NCI-H2171 (cell line): Measurements from ENCODE around the gene PPL.
"Not testable (repeated sequence)": the region's sequence is repeated elsewhere in the genome, so short reads cannot be mapped to it uniquely, and the experiment has no call there.

Experiments used
- DNase-seq: peaks from one replicate; lab custom pipeline; 2025; lab: John Stamatoyannopoulos, UW

The PPL gene

DNA sequence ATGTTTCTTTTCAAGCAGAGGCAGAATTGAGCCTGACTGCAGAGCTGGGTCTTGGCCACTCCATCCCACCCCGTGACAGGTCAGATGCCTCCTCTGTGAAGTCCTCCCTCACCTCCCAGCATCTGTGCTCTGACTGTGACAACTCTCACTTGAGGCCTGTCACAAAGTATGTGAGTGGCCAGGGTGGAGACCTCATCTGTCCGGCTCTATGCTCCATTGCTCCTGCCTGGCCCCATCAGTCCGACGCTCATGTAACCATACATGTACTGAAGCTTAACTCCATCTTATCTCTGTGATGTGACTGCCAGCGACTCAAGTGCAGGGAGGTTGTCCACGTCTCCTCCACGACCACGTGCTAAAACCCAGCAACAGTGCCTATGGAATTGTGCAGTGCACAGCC lies 3.5 kb downstream of the PPL start:
- DNase-seq, result no peak

DNA sequence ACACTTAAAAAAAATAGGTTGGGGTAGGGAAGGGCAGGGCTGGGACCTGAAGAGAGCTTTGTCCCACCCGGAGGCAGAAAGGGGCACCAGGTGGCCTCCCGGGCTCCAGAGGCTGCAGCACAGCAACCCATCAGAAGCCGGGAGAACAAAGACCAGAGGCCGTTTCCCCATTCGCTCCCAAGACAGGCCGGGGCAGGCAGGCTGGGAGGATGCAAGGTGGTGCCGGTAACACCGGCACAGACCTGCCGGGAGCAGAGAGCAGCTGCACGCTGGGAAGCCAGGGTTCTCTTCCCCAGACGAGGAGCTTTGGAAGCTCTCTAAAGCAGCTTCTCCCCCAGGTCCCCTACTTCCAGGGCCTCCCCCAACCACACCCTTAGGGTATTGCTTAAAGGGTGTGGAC lies 5.6 kb downstream of the PPL start:
- no peak for DNase-seq

DNA sequence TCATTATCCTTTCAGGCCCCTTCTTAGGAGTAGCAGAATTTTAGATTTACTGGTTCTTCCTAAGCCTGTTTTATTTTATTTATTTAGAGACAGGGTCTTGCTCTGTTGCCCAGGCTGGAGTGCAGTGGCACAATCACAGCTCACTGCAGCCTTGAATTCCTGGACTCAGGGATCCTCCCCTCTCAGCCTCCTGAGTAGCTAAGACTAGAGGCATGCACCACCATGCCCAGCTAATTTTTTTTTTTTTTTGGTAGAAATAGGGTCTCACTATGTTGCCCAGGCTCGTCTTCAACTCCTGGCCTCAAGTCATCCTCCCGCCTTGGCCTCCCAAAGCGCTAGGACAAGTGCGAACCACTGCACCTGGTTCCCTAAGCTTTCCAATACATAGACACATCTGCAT lies 7.3 kb downstream of the PPL start:
- not testable (repeated sequence) for DNase-seq

DNA sequence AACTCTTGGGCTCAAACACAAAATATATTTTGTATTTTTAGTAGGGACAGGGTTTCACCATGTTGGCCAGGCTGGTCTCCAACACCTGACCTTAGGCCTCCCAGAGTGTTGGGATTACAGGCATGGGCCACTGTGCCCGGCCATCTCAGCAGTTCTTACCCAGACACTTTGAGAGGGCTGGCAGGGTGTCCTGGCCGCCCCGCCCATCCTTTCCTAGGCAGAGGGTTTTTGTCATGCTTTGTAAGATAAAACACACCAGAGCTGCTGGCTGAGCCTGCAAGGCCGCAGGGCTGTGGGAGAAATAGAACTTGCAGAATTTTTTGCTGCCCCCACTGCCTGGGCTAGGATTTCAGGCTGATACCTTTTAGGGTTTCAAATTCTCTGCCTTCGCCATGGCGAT lies 8.7 kb downstream of the PPL start:
- DNase-seq, result no peak

DNA sequence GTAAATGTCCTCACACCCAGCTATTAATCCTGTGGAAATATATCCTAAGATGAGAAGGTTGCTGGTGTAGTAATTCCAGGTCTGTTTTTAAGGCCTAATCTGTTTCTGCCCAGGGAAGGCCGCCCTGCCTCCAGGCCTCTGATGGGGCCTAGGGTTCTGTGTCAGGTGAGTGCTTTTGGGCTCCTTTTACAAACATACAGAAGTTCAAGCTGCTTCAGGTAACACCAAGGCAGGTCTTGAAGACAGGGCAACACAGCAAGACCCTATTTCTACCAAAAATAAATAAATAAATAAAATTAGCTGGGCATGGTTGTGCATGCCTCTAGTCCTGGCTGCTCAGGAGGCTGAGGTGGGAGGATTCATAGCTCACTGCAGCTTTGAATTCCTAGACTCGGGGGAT lies 9.3 kb downstream of the PPL start:
- no peak for DNase-seq

DNA sequence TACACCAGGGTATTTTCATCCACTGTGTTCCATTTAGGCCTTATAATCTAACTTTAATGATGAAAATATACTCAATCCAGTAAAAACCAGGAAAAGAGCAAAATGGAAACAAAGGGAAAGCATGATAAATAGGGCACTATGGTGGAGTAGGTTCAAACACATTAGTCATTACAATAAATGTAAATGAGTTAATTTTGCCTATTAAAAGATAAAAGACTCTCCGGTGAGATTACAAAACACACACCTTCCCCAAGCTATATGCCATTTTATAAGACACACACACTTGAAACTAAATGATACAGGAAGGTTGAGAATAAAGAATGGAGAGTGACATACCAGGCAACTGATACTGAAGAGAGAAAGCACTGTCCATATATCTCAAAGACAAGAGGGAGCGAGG lies 10.0 kb downstream of the PPL start:
- DNase-seq, result no peak

DNA sequence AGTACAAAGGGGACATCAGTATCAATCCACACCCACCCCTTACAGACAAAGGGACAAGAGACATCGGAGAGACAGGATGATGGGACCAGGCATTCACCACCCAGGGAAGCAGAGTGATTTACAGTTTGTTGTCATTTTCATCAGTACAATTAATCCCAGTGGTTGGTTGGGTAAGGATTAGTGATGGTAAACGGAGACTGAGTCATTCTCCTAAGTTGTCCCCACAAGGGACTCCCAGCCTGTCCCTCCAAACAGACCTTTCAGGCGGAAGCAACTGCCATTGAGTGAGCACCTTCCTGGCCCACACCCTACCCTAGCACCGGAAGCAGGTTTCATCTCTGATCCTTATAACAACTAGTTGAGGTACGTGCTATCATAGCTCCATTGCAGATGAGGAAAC lies 11.2 kb downstream of the PPL start:
- DNase-seq, result no peak

DNA sequence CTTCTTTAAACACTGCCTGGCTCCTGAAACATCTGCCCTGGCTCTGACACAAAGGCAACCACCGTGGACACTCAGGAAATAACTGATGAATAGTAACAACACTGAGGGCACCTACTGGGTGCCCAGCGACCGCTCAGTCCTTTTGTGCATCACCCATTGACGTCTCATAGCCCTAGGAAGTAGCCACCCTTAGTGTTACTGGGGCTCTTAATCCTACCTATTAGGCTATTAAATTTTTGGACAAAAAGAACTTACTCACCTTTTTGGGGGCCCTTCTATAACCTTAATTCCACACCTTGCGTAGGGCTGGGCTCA lies 11.7 kb downstream of the PPL start:
- DNase-seq, result no peak

DNA sequence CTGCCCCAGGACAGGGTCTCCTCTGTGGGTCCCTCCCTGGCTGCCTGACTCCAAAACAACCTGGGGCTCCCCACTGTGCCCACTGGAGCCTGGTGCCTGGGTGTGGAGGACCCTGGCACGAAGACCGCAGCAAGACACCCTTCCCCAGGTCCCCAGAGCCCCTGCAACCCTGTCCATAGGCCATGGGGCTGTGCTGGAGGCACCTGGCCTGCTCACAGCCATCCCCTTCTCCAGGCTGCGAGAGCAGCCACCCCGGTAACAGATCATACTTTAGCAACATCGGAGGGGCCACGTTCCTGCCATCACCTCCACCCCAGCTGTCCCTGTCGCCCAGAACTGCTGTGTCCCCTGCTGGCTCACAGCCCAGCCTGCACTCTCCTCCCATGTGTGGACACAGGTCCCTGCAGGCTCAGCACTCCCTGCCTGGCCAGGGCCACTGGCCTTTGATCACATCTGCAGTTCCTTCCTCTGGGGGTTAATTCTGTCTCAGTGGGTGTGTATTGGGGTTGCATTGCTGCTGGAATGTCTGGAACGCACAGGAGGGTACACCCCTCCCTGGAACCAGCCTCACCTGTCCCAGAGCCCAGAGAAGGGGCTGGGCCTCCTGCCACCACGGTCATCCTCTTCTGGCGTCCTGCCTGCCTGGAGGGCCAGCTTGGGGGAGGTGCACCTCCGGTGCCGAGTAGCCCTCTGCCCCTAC lies 12.2 kb downstream of the PPL start:
- no peak for DNase-seq

DNA sequence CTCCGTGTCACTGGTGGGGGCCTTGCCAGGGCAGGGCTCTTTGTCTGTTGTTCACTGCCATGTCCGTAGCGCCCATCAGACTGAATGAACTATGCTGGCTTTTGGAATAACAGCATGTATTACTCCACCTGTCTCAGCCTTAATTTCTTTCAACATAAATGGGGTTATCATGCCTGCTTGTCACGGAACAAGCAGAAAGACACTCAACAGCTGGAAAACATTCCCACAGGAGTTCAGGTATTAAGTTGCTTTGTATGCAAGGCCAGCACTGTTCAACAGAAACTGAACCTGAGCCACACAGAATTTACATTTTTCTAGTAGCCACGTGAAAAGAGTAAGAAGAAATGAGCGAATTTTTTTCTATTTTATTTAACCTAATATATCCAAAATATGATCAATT lies 13.1 kb downstream of the PPL start:
- no peak for DNase-seq

DNA sequence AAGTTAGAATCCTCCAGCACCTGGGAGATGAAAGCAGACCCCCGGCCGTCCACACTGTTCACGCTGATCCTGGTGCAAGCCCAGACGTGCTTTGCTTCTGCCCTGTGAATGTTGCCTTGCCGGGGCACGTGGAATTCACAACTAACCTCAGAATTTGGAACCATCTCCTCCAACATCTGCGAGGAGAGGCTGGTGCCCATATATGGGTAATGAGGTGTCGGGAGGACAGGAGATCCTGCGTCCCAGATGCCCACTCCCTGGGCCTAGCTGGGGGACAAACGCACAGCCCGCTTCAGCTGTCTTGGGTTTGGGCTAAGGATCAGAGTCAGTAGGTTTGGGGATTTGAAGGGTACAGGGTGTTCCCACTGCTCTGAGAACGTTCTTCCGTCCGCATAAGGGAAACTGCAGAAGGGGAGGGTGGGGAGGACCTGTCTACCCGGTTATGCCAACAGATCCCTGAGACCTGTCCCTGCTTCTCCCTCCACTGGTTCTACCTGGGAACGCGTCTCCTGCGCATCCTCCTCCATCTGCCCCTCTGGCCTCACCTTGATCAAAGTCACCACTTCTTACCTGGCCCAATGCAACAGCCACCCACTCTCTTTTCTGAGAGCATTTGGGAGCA lies 14.1 kb downstream of the PPL start:
- DNase-seq, result peak; percentile 8

DNA sequence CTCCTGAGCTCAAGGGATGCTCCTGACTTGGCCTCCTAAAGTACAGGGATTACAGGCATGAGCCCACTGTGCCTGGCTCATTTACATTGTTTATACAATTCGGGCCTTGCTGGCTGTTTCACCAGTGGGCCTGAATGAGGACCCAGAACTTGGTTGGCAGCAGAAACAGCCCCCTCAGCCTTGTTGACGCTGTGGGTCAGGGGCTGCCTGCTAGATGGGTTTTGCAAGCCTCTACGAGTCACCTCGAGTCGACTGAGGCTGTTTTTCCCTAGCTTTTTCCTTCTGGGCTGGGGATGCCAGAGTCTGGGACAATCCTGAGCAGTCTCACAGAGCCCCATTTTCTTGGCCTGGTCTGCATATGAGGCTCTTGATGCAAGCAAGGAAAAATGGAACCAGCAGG lies 16.1 kb downstream of the PPL start:
- DNase-seq, result no peak

DNA sequence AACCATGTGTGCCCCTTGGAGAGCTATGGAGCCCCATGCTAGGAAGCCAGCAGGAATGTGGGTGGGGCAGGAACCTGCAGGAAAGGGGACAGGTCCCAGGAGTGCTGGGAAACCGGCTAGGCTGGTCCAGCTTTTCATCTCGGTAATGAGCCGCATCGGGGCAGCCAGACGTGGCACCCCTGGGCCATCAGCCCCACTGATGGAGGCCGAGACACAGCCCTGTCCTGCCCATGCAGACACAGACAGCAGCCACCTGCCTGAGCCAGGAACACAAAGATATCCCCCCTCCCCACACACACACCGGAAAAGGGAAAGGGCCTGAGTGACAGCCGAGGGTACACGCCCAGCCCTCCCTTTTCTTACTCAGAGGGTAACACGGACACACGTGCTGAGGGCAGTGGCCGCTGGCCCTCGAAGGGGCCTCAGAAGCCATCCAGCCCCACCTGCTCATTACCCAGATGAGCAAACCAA lies 18.1 kb downstream of the PPL start:
- no peak for DNase-seq

DNA sequence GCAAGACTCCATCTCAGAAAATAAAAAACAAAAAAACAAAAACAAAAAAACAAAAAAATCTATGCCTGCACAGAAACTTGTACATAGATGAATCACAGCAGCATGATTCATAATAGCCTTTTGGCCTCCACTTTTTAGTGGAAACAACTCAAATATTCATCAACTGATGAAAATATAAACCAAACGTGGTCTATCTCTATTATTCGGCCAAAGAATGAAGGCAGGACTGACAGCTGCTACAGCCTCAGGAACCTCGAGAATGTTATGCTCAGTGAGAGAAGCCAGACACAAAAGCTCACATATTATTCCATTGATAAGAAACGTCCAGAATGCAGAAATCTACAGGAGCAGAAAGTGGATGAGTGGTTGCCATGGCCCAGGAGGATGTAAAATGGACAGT lies 19.8 kb downstream of the PPL start:
- DNase-seq, result no peak

DNA sequence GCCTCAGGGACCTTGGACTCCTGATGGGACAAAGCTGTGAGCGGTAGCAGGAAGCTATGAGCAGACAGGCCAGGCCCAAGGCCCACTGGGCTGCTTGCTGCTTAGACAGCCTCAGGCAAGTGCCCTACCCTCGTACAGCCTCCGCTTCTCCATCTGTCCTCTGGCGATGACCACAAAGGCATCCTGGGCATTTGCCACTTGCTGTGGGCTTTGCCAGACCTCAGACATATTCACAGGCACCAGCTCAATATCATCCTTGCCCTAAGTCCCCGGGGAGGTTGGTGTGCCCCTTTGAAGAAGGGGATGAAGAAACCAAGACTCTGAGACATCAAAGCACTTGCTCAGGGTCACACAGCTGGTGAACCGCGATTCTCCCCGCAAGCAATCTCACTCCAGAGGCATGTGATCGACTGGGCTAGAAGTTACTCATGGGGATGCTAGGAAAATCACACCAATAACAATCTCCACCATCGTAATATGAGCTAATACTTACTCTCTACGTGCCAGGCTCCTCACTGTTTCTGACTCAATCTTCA lies 21.7 kb downstream of the PPL start:
- DNase-seq, result no peak

DNA sequence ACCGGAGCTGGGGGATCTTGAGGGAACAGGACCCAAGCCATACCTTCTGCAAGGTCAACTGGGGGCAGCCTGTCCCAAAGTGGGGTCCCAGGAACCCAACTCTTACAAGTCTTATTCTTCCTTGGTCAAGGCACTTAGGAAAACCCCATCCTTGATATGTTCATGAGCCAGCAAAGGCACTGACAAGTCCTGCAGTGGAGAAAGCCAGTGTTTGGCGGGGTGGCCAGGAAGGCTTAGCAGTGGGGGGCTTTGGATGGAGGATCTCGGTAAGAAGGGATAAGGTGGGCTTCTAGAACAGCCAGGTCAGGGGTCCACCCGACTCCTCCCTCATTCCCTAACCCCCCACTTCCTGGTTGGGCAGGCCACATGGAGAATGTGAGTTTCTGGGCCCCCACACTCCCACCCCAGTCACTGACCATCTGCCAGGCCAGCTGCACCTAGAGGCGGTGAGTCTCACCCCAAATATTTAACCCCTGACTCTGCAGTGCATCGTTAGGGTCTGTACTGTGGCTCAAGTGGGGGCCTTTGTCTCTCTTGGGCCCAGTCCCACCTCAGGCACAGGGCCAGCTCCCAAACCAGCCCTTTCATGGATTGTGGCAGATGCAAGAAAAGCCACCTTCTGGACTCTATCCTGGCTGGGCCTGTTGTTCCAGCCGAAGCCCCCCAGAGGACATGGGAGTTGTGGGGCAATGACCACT lies 22.3 kb downstream of the PPL start:
- DNase-seq, result no peak

DNA sequence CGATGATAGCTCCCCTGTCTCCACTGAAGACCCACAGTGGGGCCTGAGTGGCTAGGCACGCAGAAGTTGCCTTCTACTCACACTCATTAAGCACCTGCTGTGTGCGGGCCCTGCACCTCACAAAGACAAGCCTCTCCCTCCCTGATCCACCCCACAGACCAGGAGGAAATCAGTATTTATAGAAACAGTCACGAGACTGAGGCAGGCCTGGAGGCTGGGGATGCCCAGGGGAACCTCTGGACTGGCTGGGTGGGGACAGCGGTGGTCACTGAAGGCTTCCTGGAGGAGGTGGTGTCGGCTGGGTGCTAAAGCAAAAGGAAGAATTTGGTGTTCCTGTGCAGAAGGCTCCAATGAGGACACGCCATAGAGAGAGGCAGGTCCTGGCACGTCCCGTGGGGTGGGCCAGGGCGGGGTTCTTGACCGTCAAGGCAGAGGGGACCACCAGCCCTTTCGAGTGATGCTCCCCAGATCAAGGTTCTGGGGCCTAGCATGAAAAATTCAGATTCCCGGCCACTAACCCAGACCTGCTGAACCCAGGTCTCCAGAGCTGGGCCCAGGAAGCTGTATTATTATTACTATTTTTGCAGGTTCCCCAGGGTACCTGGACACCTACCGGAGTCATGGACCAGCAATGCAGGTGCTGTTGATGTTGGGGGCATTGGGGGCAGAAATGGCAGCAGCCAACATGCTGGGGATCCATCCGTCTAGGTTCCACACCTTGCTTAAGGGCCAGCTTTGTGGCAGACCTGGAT lies 23.0 kb downstream of the PPL start:
- DNase-seq, result no peak

DNA sequence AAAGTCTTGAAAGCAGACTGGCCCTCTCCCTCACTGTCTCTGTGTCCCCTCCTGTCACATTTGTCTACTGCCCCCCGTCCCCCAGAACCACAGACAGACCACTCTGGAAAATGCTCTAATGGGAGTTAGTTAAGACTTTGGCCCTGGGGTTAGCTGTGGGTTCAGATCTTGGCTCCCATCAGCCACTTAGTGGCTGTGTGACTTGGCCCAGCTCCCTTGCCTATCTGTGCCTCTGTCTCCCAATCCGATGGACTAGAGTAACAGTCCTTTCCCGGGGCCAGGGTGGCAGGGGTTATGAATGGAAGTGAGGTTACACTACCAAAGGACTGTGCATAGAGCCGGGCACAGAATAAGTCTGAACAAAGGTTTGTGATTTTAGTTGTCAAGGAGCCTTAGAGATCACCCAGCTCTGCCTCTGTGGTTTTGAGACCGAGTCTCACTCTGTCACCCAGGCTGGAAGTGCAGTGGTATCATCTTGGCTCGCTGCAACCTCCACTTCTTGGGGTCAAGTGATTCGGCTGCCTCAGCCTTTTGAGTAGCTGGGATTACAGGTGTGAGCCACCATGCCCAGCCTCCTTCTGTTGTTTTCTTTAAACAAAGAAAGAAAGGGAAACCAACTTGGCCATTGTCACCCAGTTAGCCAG lies 23.7 kb downstream of the PPL start:
- DNase-seq, result no peak

DNA sequence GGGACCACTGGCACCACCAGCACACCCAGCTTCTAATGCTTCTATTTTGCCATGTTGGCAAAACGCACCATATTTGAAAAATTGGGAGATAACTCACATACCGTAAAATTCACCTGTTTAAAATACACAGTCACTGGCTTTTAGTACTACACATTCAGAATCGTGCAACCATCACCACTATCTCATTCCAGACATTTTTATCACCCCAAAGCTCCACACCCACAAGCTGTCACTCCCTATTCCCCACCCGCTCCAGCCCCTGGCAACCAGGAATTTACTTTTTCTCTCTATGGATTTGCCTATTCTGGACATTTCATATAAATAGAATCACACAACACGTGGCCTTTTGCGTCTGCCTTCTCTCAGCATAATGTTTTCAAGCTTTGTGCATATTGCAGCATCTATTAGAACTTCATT lies 25.0 kb downstream of the PPL start:
- no peak for DNase-seq

DNA sequence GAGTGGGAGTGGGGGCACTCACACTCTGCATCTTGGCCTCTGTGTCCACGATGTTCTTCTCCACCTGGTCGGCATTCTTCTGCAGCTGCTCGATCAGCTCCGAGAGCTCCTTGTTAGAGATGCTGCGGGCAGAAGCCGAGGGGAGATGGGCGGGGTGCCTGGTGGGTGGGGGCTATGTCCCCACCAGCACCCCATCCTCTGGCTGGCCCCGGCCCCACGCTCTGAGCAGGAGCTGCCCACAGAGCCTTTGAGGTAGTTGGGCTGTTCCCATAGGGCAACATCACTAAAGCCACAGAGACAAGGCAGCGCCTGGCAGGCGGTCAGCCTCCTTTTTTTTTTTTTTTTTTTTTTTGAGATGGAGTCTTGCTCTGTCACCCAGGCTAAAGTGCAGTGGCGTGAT lies 26.1 kb downstream of the PPL start:
- no peak for DNase-seq

DNA sequence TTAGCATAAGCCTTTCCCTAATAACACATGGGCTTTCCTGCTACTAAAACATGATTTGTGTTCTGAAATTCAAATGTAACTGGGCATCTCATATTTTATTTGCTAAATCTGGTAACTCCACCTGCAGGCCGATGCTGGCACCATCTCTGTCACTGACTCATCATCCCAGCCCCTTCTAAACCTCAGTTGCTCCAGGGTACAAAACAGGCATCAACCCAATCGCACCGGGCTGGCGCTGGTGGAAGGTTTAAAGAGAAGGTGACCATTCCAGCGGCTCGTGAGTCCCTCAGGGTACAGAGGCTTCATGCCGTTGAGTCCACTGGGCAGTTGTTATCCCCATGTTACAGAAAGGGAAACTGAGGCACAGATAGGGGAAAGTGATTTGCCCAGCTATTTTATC lies 27.1 kb downstream of the PPL start:
- DNase-seq, result no peak

DNA sequence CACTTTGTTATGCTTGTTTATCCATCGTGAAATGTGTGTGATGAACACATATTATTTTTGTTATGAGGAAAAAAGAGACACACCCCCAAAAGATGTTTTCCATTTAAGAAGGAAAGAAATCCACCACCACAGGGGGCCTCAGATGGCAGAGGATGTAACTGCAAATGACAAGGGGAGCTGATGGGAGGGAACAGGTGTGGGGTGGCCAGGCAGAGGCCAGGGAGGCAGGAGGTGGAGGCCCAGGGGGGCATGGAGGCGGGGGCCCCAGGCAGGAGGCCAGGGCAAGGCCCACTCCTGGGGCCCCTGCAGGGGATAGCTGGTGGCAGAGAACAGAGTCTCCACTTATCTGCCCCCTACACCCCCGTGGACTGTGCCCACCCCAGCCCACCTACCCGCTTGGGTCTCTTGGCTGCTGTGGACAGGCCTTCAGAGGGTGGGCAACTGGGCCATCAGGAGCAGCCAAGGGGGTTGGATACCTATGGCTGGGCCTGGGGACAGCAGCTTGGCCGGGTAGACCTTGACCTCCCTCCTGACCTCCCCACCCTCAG lies 28.0 kb downstream of the PPL start:
- DNase-seq, result no peak
